K562 (cell line): ENCODE results near the gene LY6G6F. TPM values are rescaled to one million over a fixed set of nuclear protein-coding genes. Genes with fewer than 3 reads are reported as not detected.

Experiments
- ADNP ChIP-seq: fragments of 200-800 bp; sonication (Bioruptor generic); IDR thresholded peaks from 2 replicates; pipeline ENCODE4 v1.6.1; 2016; ENCODE audit warnings: missing genetic modification characterization, missing compliant biosample characterization
- ATF6 ChIP-seq: sonication (generic); formaldehyde crosslinking; IDR thresholded peaks from 2 replicates; pipeline ENCODE4 v1.4.0; 2020; ENCODE audit warnings: mild to moderate bottlenecking, missing genetic modification reagents
- CXXC5 ChIP-seq: fragments of 250-450 bp; sonication (Bioruptor Pico); IDR thresholded peaks from 2 replicates; pipeline ENCODE4 v1.8.0; 2022; ENCODE audit warnings: inconsistent platforms, mild to moderate bottlenecking, moderate library complexity
- ELF2 ChIP-seq: fragments of 250-450 bp; sonication (Bioruptor Pico); IDR thresholded peaks from 2 replicates; pipeline ENCODE4 v1.5.0; 2021; ENCODE audit warnings: mild to moderate bottlenecking
- FOSL1 ChIP-seq: fragments of 200-800 bp; sonication (Bioruptor generic); conservative IDR thresholded peaks from 2 replicates; pipeline ENCODE4 v1.6.1; 2016; ENCODE audit warnings: missing genetic modification characterization, missing compliant biosample characterization
- GATA2 ChIP-seq: sonication (generic); formaldehyde crosslinking; IDR thresholded peaks from 2 replicates; pipeline ENCODE4 v1.4.0; 2020; ENCODE audit warnings: mild to moderate bottlenecking, missing genetic modification reagents
- MGA ChIP-seq: fragments of 450-650 bp; IDR thresholded peaks from 2 replicates; pipeline ENCODE4 v1.6.1; 2016; ENCODE audit warnings: mild to moderate bottlenecking, moderate library complexity
- MXI1 ChIP-seq: IDR thresholded peaks from 2 replicates; pipeline ENCODE4 v1.6.1; 2011; ENCODE audit warnings: low read depth, mild to moderate bottlenecking, improper control_type of control experiment, low read length
- NR1H2 ChIP-seq: sonication (generic); formaldehyde crosslinking; IDR thresholded peaks from 2 replicates; pipeline ENCODE4 v1.4.0; 2020; ENCODE audit warnings: mild to moderate bottlenecking, missing genetic modification reagents
- PPARD ChIP-seq: fragments of 250-450 bp; sonication (Bioruptor Pico); IDR thresholded peaks from 2 replicates; pipeline ENCODE4 v1.8.0; 2022; ENCODE audit warnings: inconsistent platforms, mild to moderate bottlenecking, moderate library complexity
- ZNF224 ChIP-seq: sonication (generic); formaldehyde crosslinking; IDR thresholded peaks from 2 replicates; pipeline ENCODE4 v1.8.0; 2022; ENCODE audit warnings: mild to moderate bottlenecking, missing genetic modification reagents
- ZNF24 ChIP-seq: fragments of 450-650 bp; IDR thresholded peaks from 2 replicates; pipeline ENCODE4 v1.6.1; 2016
- ZNF347 ChIP-seq: fragments of 450-650 bp; formaldehyde crosslinking; IDR thresholded peaks from 2 replicates; pipeline ENCODE4 v1.4.0; 2020; ENCODE audit warnings: low read depth, mild to moderate bottlenecking, moderate library complexity
- ZNF384 ChIP-seq: IDR thresholded peaks from 2 replicates; pipeline ENCODE4 v1.6.1; 2012; ENCODE audit warnings: low read depth, low read length, improper control_type of control experiment
- ZNF764 ChIP-seq: fragments of 250-450 bp; sonication (Bioruptor Pico); IDR thresholded peaks from 2 replicates; pipeline ENCODE4 v1.4.0; 2020; ENCODE audit warnings: low read depth, mild to moderate bottlenecking, moderate library complexity
- polyA plus RNA-seq, 8 experiments: library from polyadenylated mRNA; depleted of rRNA in 4 of 8; stranded (reverse) in 5 of 8; unstranded in 3 of 8; fragments of >200 nt; fragmentation: Nextera tagmentation in 2 of 8; fragmentation: Illumina TruSeq in 1 of 8; extraction: Ambion mirVana in 2 of 8; extraction: Trizol in 1 of 8; gene quantifications; 2 replicates each; pipeline versions ENCODE4 v1.2.1 to v1.2.3, GENCODE V29; 2011 to 2014; ENCODE audit warnings: inconsistent platforms in 1 of 8, missing spikeins in 1 of 8
- total RNA-seq, 7 experiments: library from RNA; depleted of rRNA in 6 of 7; stranded (reverse); fragments of >200 nt in 6 of 7; fragmentation: Illumina TruSeq in 2 of 7; extraction: Trizol in 2 of 7; gene quantifications; 2 replicates each; pipeline versions ENCODE4 v1.2.1 to v1.2.3, GENCODE V29; 2011 to 2021; ENCODE audit warnings: low replicate concordance in 1 of 7

LY6G6F gene
- total and polyA plus RNA-seq, 9 of the 15 experiments (the other 6 are each of a cell fraction or from before 2014, with no cell fraction given): 0.14 to 0.50 (median 0.28) TPM; not detected in 2

GRCh38 chr6:31680226-31681134, 26.2 kb upstream of the LY6G6F start, which contains the start of gene LY6G5C (continued):
- TF ChIP-seq ATF6 (CRISPR knock-in tag) (no peak), MGA (no peak), MXI1 (0 out of 2 replicates have a peak, but pooled peaks have one; percentile 27), PPARD (CRISPR knock-in tag) (no peak), ZNF347 (CRISPR knock-in tag) (no peak), NR1H2 (peak; percentile 35; the same call in 1 of the 2 replicates), ADNP (tag) (no peak), ZNF24 (no peak), CXXC5 (peak; percentile 48), ZNF224 (CRISPR knock-in tag) (no peak), ELF2 (CRISPR knock-in tag) (no peak), FOSL1 (no peak), GATA2 (no peak), ZNF384 (peak; percentile 71; the same call in 1 of the 2 replicates), ZNF764 (CRISPR knock-in tag) (no peak)
